GM12801 (cell line): ENCODE data around the gene SPEF2.

Experiments
- CTCF ChIP-seq: IDR thresholded peaks from one replicate; pipeline ENCODE4 v1.5.1; 2011; ENCODE audit warnings: control low read depth; ENCODE audit not compliant: insufficient read length; ENCODE audit errors: extremely low read depth

Gene SPEF2

GRCh38 chr5:35659556-35659955 lies 41.9 kb downstream of the SPEF2 start:
- no peak for TF ChIP-seq CTCF

DNA sequence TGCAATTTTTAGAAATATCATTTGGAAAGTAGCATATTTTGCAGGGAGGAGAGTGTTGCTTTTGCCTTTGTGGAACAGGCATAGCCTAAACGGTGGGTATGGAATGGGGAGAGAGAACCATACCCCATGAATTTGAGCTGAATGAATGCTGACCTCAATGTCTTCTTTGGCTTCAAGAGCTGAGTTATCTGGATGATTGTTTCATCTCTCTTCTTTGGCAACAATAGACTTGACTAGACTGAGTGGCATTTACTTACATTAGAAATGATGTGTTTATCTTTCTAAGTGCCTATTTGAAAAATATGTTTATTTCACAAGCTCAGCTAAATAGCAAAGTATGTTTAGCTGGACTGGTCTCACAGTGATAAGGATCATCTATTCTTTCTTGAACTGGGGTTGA lies 42.8 kb downstream of the SPEF2 start:
- TF ChIP-seq CTCF = no peak

DNA sequence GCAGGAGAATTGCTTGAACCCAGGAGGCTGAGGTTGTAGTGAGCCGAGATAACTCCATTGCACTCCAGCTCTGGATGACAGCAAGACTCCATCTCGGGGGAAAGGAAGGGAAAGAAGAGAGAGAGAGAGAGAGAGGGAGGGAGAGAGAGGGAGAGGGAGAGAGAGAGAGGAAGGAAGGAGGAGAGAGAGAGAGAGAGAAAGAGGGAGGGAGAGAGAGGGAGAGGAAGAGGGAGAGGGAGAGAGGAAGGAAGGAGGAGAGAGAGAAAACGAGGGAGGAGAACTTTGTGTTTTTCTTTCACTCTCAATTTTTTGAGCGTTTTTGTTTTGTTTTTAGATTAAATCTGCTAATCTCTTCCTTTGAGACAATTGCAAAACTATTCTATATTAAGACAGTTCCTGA lies 46.9 kb downstream of the SPEF2 start:
- TF ChIP-seq CTCF = no peak

GRCh38 chr5:35665096-35665495 lies 47.4 kb downstream of the SPEF2 start:
- no peak for TF ChIP-seq CTCF

DNA sequence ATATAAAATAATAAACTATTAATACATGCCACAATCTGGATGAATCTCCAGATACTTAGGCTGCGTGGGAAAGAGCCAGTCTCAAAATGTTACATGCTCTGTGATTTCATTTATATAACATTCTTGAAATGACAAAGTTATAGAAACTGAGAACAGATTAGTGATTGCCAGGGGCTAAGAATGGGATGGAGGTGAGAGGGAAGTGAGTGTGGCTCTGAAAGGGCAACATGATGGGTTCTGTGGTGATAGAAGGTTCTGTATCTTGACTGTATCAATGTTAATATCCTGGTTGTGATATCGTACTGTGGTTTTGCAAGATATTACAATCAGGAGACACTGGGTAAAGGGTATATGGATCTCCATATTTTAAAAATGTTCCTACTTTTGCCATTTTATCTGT lies 50.7 kb downstream of the SPEF2 start:
- TF ChIP-seq CTCF = no peak

- no peak for TF ChIP-seq CTCF
Measured at GRCh38 chr5:35668794-35669193, 51.1 kb downstream of the SPEF2 start.

- no peak for TF ChIP-seq CTCF
Measured at GRCh38 chr5:35671541-35672295, 54.1 kb downstream of the SPEF2 start.
